Neuronal stem cell (in vitro differentiated cells): ENCODE results near the gene MAPT.

Experiments used
- DNase-seq: peaks from one replicate; pipeline ENCODE4 v3.0.0-alpha.2; 2013; ENCODE audit warnings: low spot score
- H2AFZ ChIP-seq: one replicate; pipeline ENCODE4 v1.6.1; 2013; ENCODE audit warnings: mild to moderate bottlenecking, low read length, inconsistent platforms
- H2AK5ac ChIP-seq: 2 replicates; pipeline ENCODE4 v1.6.1; 2013; ENCODE audit warnings: low read depth, mild to moderate bottlenecking, inconsistent platforms, low read length, moderate library complexity, mixed read lengths
- H2BK120ac ChIP-seq: 2 replicates; pipeline ENCODE4 v1.6.1; 2013; ENCODE audit warnings: low read depth, mild to moderate bottlenecking, inconsistent platforms, low read length, moderate library complexity, mixed read lengths
- H2BK12ac ChIP-seq: one replicate; pipeline ENCODE4 v1.6.1; 2013; ENCODE audit warnings: low read length, inconsistent platforms
- H2BK15ac ChIP-seq: 2 replicates; pipeline ENCODE4 v1.6.1; 2013; ENCODE audit warnings: mild to moderate bottlenecking, low read length, inconsistent platforms, mixed read lengths
- H2BK5ac ChIP-seq: one replicate; pipeline ENCODE4 v1.6.1; 2013; ENCODE audit warnings: inconsistent platforms, mild to moderate bottlenecking, low read length, moderate library complexity
- H3K14ac ChIP-seq: one replicate; pipeline ENCODE4 v1.6.1; 2013; ENCODE audit warnings: low read length, inconsistent platforms
- H3K18ac ChIP-seq: 2 replicates; pipeline ENCODE4 v1.6.1; 2013; ENCODE audit warnings: low read length, inconsistent platforms
- H3K23ac ChIP-seq: 2 replicates; pipeline ENCODE4 v1.6.1; 2013; ENCODE audit warnings: low read depth, mild to moderate bottlenecking, mixed read lengths, low read length, inconsistent platforms; ENCODE audit not compliant: poor library complexity
- H3K27ac ChIP-seq: replicated peaks from 3 replicates; pipeline ENCODE4 v1.5.1; 2013; ENCODE audit warnings: low read length, inconsistent platforms
- H3K27me3 ChIP-seq, 3 experiments: 2 replicates each; pipeline ENCODE4 v1.6.1; 2013; ENCODE audit warnings: low read length in 3 of 3, mild to moderate bottlenecking in 2 of 3, inconsistent platforms in 1 of 3, low read depth in 1 of 3, mixed read lengths in 1 of 3, moderate library complexity in 1 of 3; ENCODE audit not compliant: control insufficient read depth in 3 of 3, insufficient read depth in 3 of 3
- H3K36me3 ChIP-seq, 2 donors: replicated peaks in 1 of 2; 2 replicates each; pipeline ENCODE4 v1.6.1; 2013; ENCODE audit warnings: low read length in 2 of 2; ENCODE audit not compliant: control insufficient read depth in 2 of 2, insufficient read depth in 2 of 2
- H3K4ac ChIP-seq: 2 replicates; pipeline ENCODE4 v1.6.1; 2013; ENCODE audit warnings: inconsistent platforms, mild to moderate bottlenecking, low read length, moderate library complexity
- H3K4me1 ChIP-seq, 2 donors: 1 replicate in 1 of 2; 2 replicates in 1 of 2; pipeline ENCODE4 v1.6.1; 2013; ENCODE audit warnings: low read length in 2 of 2, low read depth in 1 of 2; ENCODE audit not compliant: control insufficient read depth in 2 of 2, insufficient read depth in 1 of 2
- H3K4me2 ChIP-seq: one replicate; pipeline ENCODE4 v1.6.1; 2013; ENCODE audit warnings: mild to moderate bottlenecking, low read length, inconsistent platforms; ENCODE audit not compliant: insufficient read depth, poor library complexity, severe bottlenecking
- H3K4me3 ChIP-seq, 2 donors: 2 replicates each; pipeline ENCODE4 v1.5.1; 2013; ENCODE audit warnings: low read length in 2 of 2, mild to moderate bottlenecking in 2 of 2, inconsistent platforms in 1 of 2, moderate library complexity in 1 of 2
- H3K79me1 ChIP-seq: one replicate; pipeline ENCODE4 v1.6.1; 2013; ENCODE audit warnings: low read depth, mild to moderate bottlenecking, inconsistent platforms, low read length, moderate library complexity
- H3K9ac ChIP-seq: one replicate; pipeline ENCODE4 v1.6.1; 2013; ENCODE audit warnings: mild to moderate bottlenecking, low read depth, low read length, inconsistent platforms; ENCODE audit not compliant: poor library complexity
- H3K9me3 ChIP-seq, 2 donors: replicated peaks in 1 of 2; 2 replicates each; pipeline versions ENCODE3 to v1.6.1; 2013; ENCODE audit warnings: low read length in 2 of 2, mild to moderate bottlenecking in 2 of 2, inconsistent platforms in 1 of 2, low read depth in 1 of 2, mixed read lengths in 1 of 2, moderate library complexity in 1 of 2; ENCODE audit not compliant: control insufficient read depth in 2 of 2, insufficient read depth in 1 of 2
- H4K8ac ChIP-seq: one replicate; pipeline ENCODE4 v1.6.1; 2013; ENCODE audit warnings: low read depth, mild to moderate bottlenecking, inconsistent platforms, low read length, moderate library complexity
- H4K91ac ChIP-seq: one replicate; pipeline ENCODE4 v1.6.1; 2013; ENCODE audit warnings: low read length, low read depth, mild to moderate bottlenecking, inconsistent platforms; ENCODE audit not compliant: poor library complexity
- WGBS, 2 donors: extraction: QIAGEN DNeasy Blood & Tissue Kit; methylation state at CpG; one replicate each; pipeline ENCODE4 v1.1.7; 2013; ENCODE audit warnings: missing lambda C conversion rate in 2 of 2, mixed read lengths in 1 of 2; ENCODE audit not compliant: insufficient read length in 2 of 2, insufficient replicate concordance in 1 of 2; ENCODE audit errors: extremely low coverage in 2 of 2; 5-methylcytosine and 5-hydroxymethylcytosine counted together

Gene MAPT

DNA sequence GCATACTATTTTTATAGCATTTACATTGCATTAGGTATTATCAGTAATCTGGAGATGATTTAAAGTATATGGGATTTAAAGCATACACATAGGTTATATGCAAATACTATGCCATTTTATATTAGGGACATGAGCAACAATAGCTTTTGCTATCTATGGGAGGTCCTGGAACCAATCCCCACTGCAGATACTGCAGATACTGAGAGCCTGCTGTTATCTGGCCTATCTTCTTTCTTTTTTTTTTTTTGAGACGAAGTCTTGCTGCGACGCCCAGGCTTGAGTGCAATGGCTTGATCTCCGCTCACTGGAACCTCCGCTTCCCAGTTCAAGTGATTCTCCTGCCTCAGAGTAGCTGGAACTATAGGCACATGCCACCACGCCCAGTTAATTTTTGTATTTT, 142.1 kb downstream of the MAPT start:
- WGBS, 2 donors = no CpG with 5 or more reads among the region's 6 CpGs
- Histone ChIP-seq H3K27me3 (no peaks in the 10 kb centered on the region), H2BK15ac (no peak overlapping the region), H3K27ac (no peak overlapping the region), H3K4ac (no peak overlapping the region), H4K91ac (no peak overlapping the region), H3K4me1 (no peaks in the 10 kb centered on the region), H2AFZ (no peak overlapping the region), H4K8ac (no peak overlapping the region), H3K79me1 (peaks cover 4% of the 10 kb centered on the region), H2BK5ac (no peak overlapping the region), H2AK5ac (no peak overlapping the region), H3K9ac (no peak overlapping the region), H3K4me3 (no peak overlapping the region), H3K9me3 (no peaks in the 10 kb centered on the region), H3K23ac (no peak overlapping the region), H3K18ac (no peak overlapping the region), H3K36me3 (peaks cover 59 to 100% of the 10 kb centered on the region in 2 donors), H2BK120ac (no peak overlapping the region), H3K4me2 (no peak overlapping the region), H2BK12ac (no peak overlapping the region), H3K14ac (no peak overlapping the region)
- DNase-seq = no peak

DNA sequence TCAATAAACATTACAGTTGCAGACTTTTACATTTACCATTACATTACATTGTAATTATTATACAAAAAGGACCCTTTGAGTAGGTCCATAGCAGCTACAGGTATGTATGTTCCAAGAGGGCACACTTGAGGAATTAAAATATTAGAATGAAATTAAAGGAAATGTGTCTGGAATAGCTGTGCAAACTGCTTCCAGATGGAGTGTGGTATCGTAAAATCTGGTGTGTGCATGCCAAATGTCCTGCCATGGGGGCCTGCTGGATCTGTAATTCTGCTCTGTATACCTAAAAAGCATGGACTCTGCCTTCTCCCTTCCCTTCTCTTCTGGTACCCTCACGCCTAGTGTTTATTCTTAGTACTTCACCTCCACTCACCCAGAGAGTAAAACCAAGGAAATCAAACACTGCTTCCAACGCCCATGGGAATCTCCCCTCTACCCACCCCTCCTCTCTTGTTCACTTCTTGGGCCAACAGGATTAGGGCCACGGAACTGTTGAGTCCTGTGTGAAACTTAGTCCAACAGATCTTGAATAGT, 143.4 kb downstream of the MAPT start:
- no peak overlapping the region for H4K91ac ChIP-seq
- H3K9ac ChIP-seq = no peak overlapping the region
- no CpG with 5 or more reads among the region's 4 CpGs for WGBS, 2 donors
- no peak overlapping the region for H4K8ac ChIP-seq
- no peak overlapping the region for H2AK5ac ChIP-seq
- H2BK5ac ChIP-seq = no peak overlapping the region
- H2BK12ac ChIP-seq = no peak overlapping the region
- H3K4me2 ChIP-seq = no peak overlapping the region
- no peak overlapping the region for H2BK120ac ChIP-seq
- H2BK15ac ChIP-seq = no peak overlapping the region
- no peak for DNase-seq
- peaks cover 4% of the 10 kb centered on the region for H3K79me1 ChIP-seq
- no peak overlapping the region for H3K18ac ChIP-seq
- H2AFZ ChIP-seq = no peak overlapping the region
- no peaks in the 10 kb centered on the region for H3K27me3 ChIP-seq
- H3K23ac ChIP-seq = no peak overlapping the region
- no peak overlapping the region for H3K27ac ChIP-seq
- H3K14ac ChIP-seq = no peak overlapping the region
- H3K36me3 ChIP-seq = peaks cover 51 to 98% of the 10 kb centered on the region in 2 donors
- H3K4ac ChIP-seq = no peak overlapping the region
- H3K9me3 ChIP-seq = no peaks in the 10 kb centered on the region
- peaks cover 0 to 2% of the 10 kb centered on the region in 2 donors for H3K4me1 ChIP-seq
- no peak overlapping the region for H3K4me3 ChIP-seq

- Histone ChIP-seq H2AFZ (no peak overlapping the region), H2BK120ac (no peak overlapping the region), H4K91ac (no peak overlapping the region), H3K9ac (no peak overlapping the region), H3K27ac (no peak overlapping the region), H3K79me1 (no peaks in the 10 kb centered on the region), H2BK12ac (no peak overlapping the region), H3K4me1 (peaks cover 2 to 3% of the 10 kb centered on the region in 2 donors), H2BK15ac (no peak overlapping the region), H3K36me3 (peaks cover 45 to 98% of the 10 kb centered on the region in 2 donors), H2AK5ac (no peak overlapping the region), H3K14ac (no peak overlapping the region), H3K4me2 (no peak overlapping the region), H3K9me3 (no peaks in the 10 kb centered on the region), H3K4me3 (no peak overlapping the region), H3K4ac (no peak overlapping the region), H3K27me3 (no peaks in the 10 kb centered on the region), H3K18ac (no peak overlapping the region), H4K8ac (no peak overlapping the region), H2BK5ac (no peak overlapping the region), H3K23ac (peak overlapping the region; percentile 70)
- DNase-seq = no peak
- WGBS, 2 donors = no CpG with 5 or more reads among the region's 6 CpGs
These were observed 144.1 kb downstream of the MAPT start for GRCh38 chr17:46038414-46038813.

- no CpG with 5 or more reads among the region's 12 CpGs for WGBS, 2 donors
- H3K36me3 ChIP-seq = peaks cover 40 to 98% of the 10 kb centered on the region in 2 donors
These were observed 144.6 kb downstream of the MAPT start for GRCh38 chr17:46038937-46039336.

More at GRCh38 chr17:46038937-46039336, 144.6 kb downstream of the MAPT start:
- no peak overlapping the region for H3K23ac ChIP-seq
- no peak overlapping the region for H3K4me3 ChIP-seq
- no peak overlapping the region for H2AFZ ChIP-seq
- no peak overlapping the region for H3K4me2 ChIP-seq
- DNase-seq = no peak
- no peak overlapping the region for H3K4ac ChIP-seq
- no peak overlapping the region for H2BK12ac ChIP-seq
- H3K27ac ChIP-seq = no peak overlapping the region
- H2BK5ac ChIP-seq = no peak overlapping the region
- no peak overlapping the region for H3K9ac ChIP-seq
- H2BK15ac ChIP-seq = no peak overlapping the region
- H3K27me3 ChIP-seq = no peaks in the 10 kb centered on the region
- H2AK5ac ChIP-seq = no peak overlapping the region
- H4K91ac ChIP-seq = no peak overlapping the region
- H3K79me1 ChIP-seq = no peaks in the 10 kb centered on the region
- no peak overlapping the region for H3K14ac ChIP-seq
- H4K8ac ChIP-seq = no peak overlapping the region
- no peak overlapping the region for H2BK120ac ChIP-seq
- peaks cover 3 to 4% of the 10 kb centered on the region in 2 donors for H3K4me1 ChIP-seq
- H3K9me3 ChIP-seq = no peaks in the 10 kb centered on the region
- no peak overlapping the region for H3K18ac ChIP-seq
